B cell (primary cell): ENCODE measurements around the gene CYP4F3. TPM values are rescaled to one million over a fixed set of nuclear protein-coding genes. Genes with fewer than 3 reads are reported as not detected.

Experiments used
- ATAC-seq: fragments of 200-7000 bp; cut with Tn5 transposase; one replicate; pipeline ENCODE4 v1.10.0; 2021; ENCODE audit warnings: low read depth, mild to moderate bottlenecking, moderate number of reproducible peaks, moderate library complexity
- CTCF ChIA-PET: fragments of 350-600 bp; sonication (Branson Sonifier 250); formaldehyde crosslinking; loops from one replicate; lab custom pipeline; 2021; ENCODE audit warnings: antibody characterized with exemption, inconsistent platforms; lab: Charles Lee
- POLR2A ChIA-PET: fragments of 350-600 bp; sonication (Branson Sonifier 250); formaldehyde crosslinking; loops from one replicate; lab custom pipeline; 2021; ENCODE audit warnings: antibody characterized with exemption; lab: Charles Lee
- DNase-seq: peaks from one replicate; pipeline ENCODE4 v3.0.0; 2013
- H2AFZ ChIP-seq: 2 replicates; pipeline ENCODE4 v1.6.1; 2012; ENCODE audit warnings: mild to moderate bottlenecking, low read depth, low read length; ENCODE audit not compliant: insufficient read depth, poor library complexity, severe bottlenecking
- H3K27ac ChIP-seq, 2 donors: 1 replicate in 1 of 2; 2 replicates in 1 of 2; pipeline ENCODE4 v1.5.1; 2012 to 2013; ENCODE audit warnings: low read length in 2 of 2, mild to moderate bottlenecking in 2 of 2, moderate library complexity in 1 of 2
- H3K27me3 ChIP-seq, 4 experiments: fragments of 200-600 bp in 1 of 4; sonication (generic) in 1 of 4; replicated peaks in 1 of 4; 1 replicate in 2 of 4; 2 replicates in 2 of 4; pipeline versions ENCODE4 v1.6.1 to v1.7.0; 2013 to 2016; ENCODE audit warnings: low read length in 3 of 4, mild to moderate bottlenecking in 2 of 4, mixed read lengths in 1 of 4, moderate library complexity in 1 of 4; ENCODE audit not compliant: insufficient read depth in 4 of 4, control insufficient read depth in 3 of 4; ENCODE audit errors: control extremely low read depth in 1 of 4
- H3K36me3 ChIP-seq, 2 experiments: replicated peaks in 1 of 2; 1 replicate in 1 of 2; 2 replicates in 1 of 2; pipeline versions ENCODE4 v1.6.1 to v1.7.1; 2013; ENCODE audit warnings: low read length in 1 of 2; ENCODE audit not compliant: insufficient read depth in 2 of 2, control insufficient read depth in 1 of 2; ENCODE audit errors: control extremely low read depth in 1 of 2, extremely low read depth in 1 of 2
- H3K4me1 ChIP-seq, 2 donors: fragments of 200-600 bp in 1 of 2; sonication (generic) in 1 of 2; 1 replicate in 1 of 2; 2 replicates in 1 of 2; pipeline versions ENCODE4 v1.5.1 to v1.6.1; 2013 to 2017; ENCODE audit warnings: low read length in 2 of 2; ENCODE audit not compliant: control insufficient read depth in 2 of 2, insufficient read depth in 2 of 2
- H3K4me2 ChIP-seq: replicated peaks from 2 replicates; pipeline ENCODE3; 2012; ENCODE audit warnings: mild to moderate bottlenecking, low read depth, low read length; ENCODE audit not compliant: poor library complexity, severe bottlenecking
- H3K4me3 ChIP-seq, 5 experiments: fragments of 200-600 bp in 1 of 5; sonication (generic) in 1 of 5; 1 replicate in 3 of 5; 2 replicates in 2 of 5; pipeline versions ENCODE4 v1.5.1 to v1.7.0; 2011 to 2016; ENCODE audit warnings: low read length in 4 of 5, mild to moderate bottlenecking in 4 of 5, low read depth in 2 of 5, control low read depth in 1 of 5, moderate library complexity in 1 of 5; ENCODE audit not compliant: insufficient read depth in 1 of 5; ENCODE audit errors: control extremely low read depth in 1 of 5, extremely low read depth in 1 of 5
- H3K79me2 ChIP-seq: fragments of 200-600 bp; sonication (generic); one replicate; pipeline ENCODE4 v1.6.0; 2016; ENCODE audit warnings: low read length; ENCODE audit not compliant: control insufficient read depth, insufficient read depth
- H3K9ac ChIP-seq: fragments of 200-600 bp; sonication (generic); 2 replicates; pipeline ENCODE4 v1.6.1; 2017; ENCODE audit warnings: mild to moderate bottlenecking, low read length, moderate library complexity
- H3K9me3 ChIP-seq, 3 donors: one replicate each; pipeline versions ENCODE4 v1.6.1 to v1.7.1; 2013; ENCODE audit warnings: low read length in 2 of 3; ENCODE audit not compliant: control insufficient read depth in 2 of 3, insufficient read depth in 1 of 3; ENCODE audit errors: control extremely low read depth in 1 of 3
- H4K20me1 ChIP-seq: 2 replicates; pipeline ENCODE4 v1.6.0; 2012; ENCODE audit warnings: mild to moderate bottlenecking, low read length; ENCODE audit not compliant: insufficient read depth, control insufficient read depth, poor library complexity, severe bottlenecking
- H3K27ac Mint-ChIP-seq: one replicate; pipeline ENCODE4 v1.8.0; 2021; ENCODE audit warnings: mixed read lengths
- H3K27me3 Mint-ChIP-seq: one replicate; pipeline ENCODE4 v1.8.0; 2021; ENCODE audit warnings: mixed read lengths
- H3K4me1 Mint-ChIP-seq: one replicate; pipeline ENCODE4 v1.8.0; 2021; ENCODE audit warnings: mixed read lengths
- H3K4me3 Mint-ChIP-seq: one replicate; pipeline ENCODE4 v1.8.0; 2021; ENCODE audit warnings: mixed read lengths
- H3K9me3 Mint-ChIP-seq: one replicate; pipeline ENCODE4 v1.8.0; 2022; ENCODE audit warnings: mixed read lengths; ENCODE audit not compliant: insufficient read depth
- CTCF ChIP-seq: fragments of 200-600 bp; IDR thresholded peaks from one replicate; pipeline ENCODE4 v1.8.0; 2022; ENCODE audit warnings: antibody characterized with exemption, mild to moderate bottlenecking
- EZH2 ChIP-seq: IDR thresholded peaks from 2 replicates; pipeline ENCODE4 v1.6.1; 2012; ENCODE audit warnings: borderline replicate concordance, low read depth, mild to moderate bottlenecking, moderate library complexity, low read length; ENCODE audit not compliant: insufficient read depth, poor library complexity, severe bottlenecking
- WGBS: methylation state at CpG from one replicate; pipeline ENCODE4 v1.1.5; 2013; ENCODE audit warnings: missing lambda C conversion rate; ENCODE audit not compliant: insufficient coverage; 5-methylcytosine and 5-hydroxymethylcytosine counted together
- intact Hi-C: fragments of 100-400 bp; cut with micrococcal nuclease; formaldehyde crosslinking; loops from one replicate; pipeline ENCODE4 v1.10.0; 2022
- polyA plus RNA-seq: library from polyadenylated mRNA; depleted of rRNA; stranded (reverse); fragments of >200 nt; gene quantifications from 2 replicates; pipeline ENCODE4 v1.2.3, GENCODE V29; 2012
- total RNA-seq, 2 donors: library from RNA; stranded (reverse); fragments of 120-200 nt in 1 of 2; gene quantifications; 1 replicate in 1 of 2; 2 replicates in 1 of 2; pipeline versions ENCODE4 v1.2.3 to v1.2.4, GENCODE V29; 2013 to 2022

CYP4F3 gene
- total and polyA plus RNA-seq, 2 donors (not counting 1 experiment from before 2014, with no cell fraction given) = not detected

- peaks cover 0 to 21% (median 7%) of the 10 kb centered on the region in 4 experiments for H3K27me3 ChIP-seq
- no peaks in the 10 kb centered on the region for H3K79me2 ChIP-seq
- no peak overlapping the region for H3K27ac ChIP-seq
- TF ChIP-seq EZH2 = no peak
- no peak for TF ChIP-seq CTCF
- H3K4me2 ChIP-seq = no peak overlapping the region
- ChIA-PET POLR2A (no interaction called here), CTCF (no interaction called here)
- peaks cover 48% of the 10 kb centered on the region for H3K27me3 Mint-ChIP-seq
- peaks cover 0 to 11% (median 0%) of the 10 kb centered on the region in 3 donors for H3K9me3 ChIP-seq
- H2AFZ ChIP-seq = no peak overlapping the region
- no peaks in the 10 kb centered on the region for H3K9me3 Mint-ChIP-seq
- no peak for DNase-seq
- H3K4me1 Mint-ChIP-seq = no peaks in the 10 kb centered on the region
- no peak for ATAC-seq
- no peaks in the 10 kb centered on the region for H4K20me1 ChIP-seq
- no peaks in the 10 kb centered on the region for H3K36me3 ChIP-seq
- H3K4me3 Mint-ChIP-seq = no peak overlapping the region
- intact Hi-C loops = no loop called here
- H3K4me1 ChIP-seq = no peaks in the 10 kb centered on the region
- no peak overlapping the region for H3K9ac ChIP-seq
- no peak overlapping the region for H3K4me3 ChIP-seq
- H3K27ac Mint-ChIP-seq = no peak overlapping the region
These were observed 15.8 kb downstream of the CYP4F3 start for GRCh38 chr19:15656467-15656866.

GRCh38 chr19:15663247-15663646 lies 22.6 kb downstream of the CYP4F3 start:
- Histone ChIP-seq H3K79me2 (no peaks in the 10 kb centered on the region), H3K36me3 (no peaks in the 10 kb centered on the region), H3K9ac (no peak overlapping the region), H3K4me1 (no peaks in the 10 kb centered on the region), H3K4me2 (no peak overlapping the region), H2AFZ (no peak overlapping the region), H3K27me3 (peaks cover 0 to 8% (median 3%) of the 10 kb centered on the region in 4 experiments), H3K4me3 (no peak overlapping the region), H3K9me3 (peaks cover 0 to 13% (median 0%) of the 10 kb centered on the region in 3 donors), H3K27ac (no peak overlapping the region), H4K20me1 (no peaks in the 10 kb centered on the region)
- no peaks in the 10 kb centered on the region for H3K4me1 Mint-ChIP-seq
- intact Hi-C loops = no loop called here
- CTCF ChIA-PET = no interaction called here
- TF ChIP-seq EZH2 (no peak), CTCF (no peak)
- H3K4me3 Mint-ChIP-seq = no peak overlapping the region
- WGBS = 77% methylated on average over 4 of the region's 4 CpGs
- DNase-seq (no peak), ATAC-seq (no peak)
- peaks cover 35% of the 10 kb centered on the region for H3K27me3 Mint-ChIP-seq
- POLR2A ChIA-PET = no interaction called here
- no peak overlapping the region for H3K27ac Mint-ChIP-seq
- H3K9me3 Mint-ChIP-seq = no peaks in the 10 kb centered on the region
